Stimulated activated CD8-positive, alpha-beta memory T cell treated with anti-CD3 and anti-CD28 coated beads, Interleukin-4, amount 100 ng/mL, for 24 hours (primary cell): ENCODE data around the gene TDRD10.
A peak's percentile ranks its signal among the peaks of the same experiment; 100 is the strongest.
"Not testable (repeated sequence)": the region's sequence is repeated elsewhere in the genome, so short reads cannot be mapped to it uniquely, and the experiment has no call there.

Experiments
- DNase-seq: peaks from one replicate; pipeline ENCODE4 v3.0.0-alpha.2; 2020; ENCODE audit warnings: low read depth

TDRD10 gene

DNA sequence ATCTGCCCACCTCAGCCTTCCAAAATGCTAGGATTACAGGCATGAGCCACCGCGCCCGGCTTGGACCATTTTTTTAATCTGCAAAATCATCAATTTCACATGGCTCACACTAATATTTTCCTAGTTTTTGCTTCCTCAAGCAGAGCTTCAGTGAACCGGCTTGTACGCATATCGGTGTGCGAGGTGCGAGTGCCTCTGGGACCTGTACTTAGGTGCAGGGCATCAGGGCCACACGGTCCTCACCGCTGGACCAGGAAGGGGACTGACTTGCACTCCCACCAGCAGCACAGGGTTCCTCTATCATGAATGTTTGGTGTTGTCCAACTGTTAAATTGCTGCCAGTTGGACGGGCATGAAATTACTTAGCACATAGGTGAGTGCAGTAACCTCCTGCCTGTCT is 15.6 kb downstream of the TDRD10 start:
- DNase-seq, result no peak

GRCh38 chr1:154519591-154519991 is 17.6 kb downstream of the TDRD10 start:
- no peak for DNase-seq

DNA sequence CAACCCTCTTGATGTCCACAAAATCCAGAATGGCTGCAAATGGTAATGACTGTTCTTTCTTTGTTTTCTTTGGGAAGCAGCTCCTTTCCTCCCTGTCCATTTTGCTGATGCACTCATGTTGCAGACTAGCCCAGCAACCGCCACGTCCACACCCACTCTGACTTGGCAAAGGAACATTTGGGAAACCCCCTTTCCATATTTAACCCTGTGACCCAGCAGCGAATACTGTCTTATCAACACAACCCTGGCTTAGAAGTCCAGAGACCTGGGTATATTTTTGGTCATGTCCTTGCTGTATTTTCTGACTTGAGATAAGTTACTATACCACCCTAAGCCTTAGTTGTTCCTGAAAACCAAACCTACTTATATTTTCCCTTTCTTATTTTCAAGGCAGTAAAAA is 18.3 kb downstream of the TDRD10 start:
- DNase-seq, result no peak

GRCh38 chr1:154521695-154522094 is 19.7 kb downstream of the TDRD10 start:
- DNase-seq, result no peak

DNA sequence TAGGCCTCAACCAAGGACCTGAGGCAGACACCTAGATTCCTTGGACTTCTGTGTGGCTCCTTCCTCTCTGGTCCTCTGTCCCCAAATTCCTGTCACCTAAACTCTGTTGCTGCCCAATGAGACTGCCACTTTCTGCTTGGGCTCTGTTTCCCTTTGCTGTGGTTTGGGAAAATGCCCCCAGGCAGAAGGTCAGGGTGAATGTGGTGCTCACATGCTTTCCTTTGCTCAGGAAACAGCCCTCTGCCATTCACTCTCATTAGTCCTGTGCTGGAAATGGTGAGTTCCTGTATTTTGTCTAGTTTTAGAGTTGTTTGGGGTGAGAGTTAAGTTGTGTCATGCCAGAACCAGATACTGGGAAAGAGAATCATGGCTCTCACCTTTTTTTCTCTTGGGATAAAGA is 22.9 kb downstream of the TDRD10 start:
- DNase-seq, result no peak

- DNase-seq, result no peak
These were observed 25.2 kb downstream of the TDRD10 start for GRCh38 chr1:154527192-154527591.

GRCh38 chr1:154529308-154529707 is 27.3 kb downstream of the TDRD10 start:
- DNase-seq, result no peak

DNA sequence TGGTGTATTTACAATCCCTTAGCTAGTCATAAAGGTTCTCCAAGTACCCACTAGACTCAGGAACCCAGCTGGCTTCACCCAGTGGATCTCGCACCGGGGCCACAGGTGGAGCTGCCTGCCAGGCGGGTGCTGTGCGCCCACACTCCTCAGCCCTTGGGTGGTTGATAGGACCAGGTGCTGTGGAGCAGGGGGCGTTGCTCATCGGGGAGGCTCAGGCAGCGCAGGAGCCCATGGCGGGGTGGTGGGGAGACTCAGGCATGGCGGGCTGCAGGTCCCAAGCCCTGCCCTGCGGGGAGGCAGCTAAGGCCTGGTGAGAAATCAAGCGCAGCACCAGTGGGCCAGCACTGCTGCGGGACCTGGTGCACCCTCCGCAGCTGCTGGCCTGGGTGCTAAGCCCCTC is 29.9 kb downstream of the TDRD10 start:
- DNase-seq, result not testable (repeated sequence)

GRCh38 chr1:154533952-154534844 is 32.2 kb downstream of the TDRD10 start:
- DNase-seq, result no peak

DNA sequence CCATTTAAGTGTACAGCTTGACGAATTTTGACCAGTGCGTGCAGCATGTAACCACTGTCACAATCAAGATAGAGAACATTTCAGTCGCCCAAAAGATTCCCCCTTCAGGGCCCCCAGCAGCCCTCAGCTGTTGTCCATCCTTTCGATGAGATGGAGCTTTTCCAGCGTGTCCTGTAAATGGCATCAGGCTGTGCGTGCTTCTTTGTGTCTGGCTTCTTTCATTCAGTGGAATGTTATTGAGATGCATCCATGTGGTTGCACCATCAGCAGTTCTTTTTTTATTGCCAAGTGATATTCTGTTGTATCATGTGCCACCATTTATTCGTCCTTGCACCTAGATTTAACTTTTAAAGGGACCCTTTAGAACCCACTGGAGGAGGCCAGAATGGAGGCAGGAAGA is 34.6 kb downstream of the TDRD10 start:
- no peak for DNase-seq

GRCh38 chr1:154539486-154540483 is 37.8 kb downstream of the TDRD10 start:
- no peak for DNase-seq

GRCh38 chr1:154541231-154541630 is 39.2 kb downstream of the TDRD10 start:
- DNase-seq, result no peak

GRCh38 chr1:154546264-154547063 is 44.4 kb downstream of the TDRD10 start:
- DNase-seq, result peak; percentile 19

DNA sequence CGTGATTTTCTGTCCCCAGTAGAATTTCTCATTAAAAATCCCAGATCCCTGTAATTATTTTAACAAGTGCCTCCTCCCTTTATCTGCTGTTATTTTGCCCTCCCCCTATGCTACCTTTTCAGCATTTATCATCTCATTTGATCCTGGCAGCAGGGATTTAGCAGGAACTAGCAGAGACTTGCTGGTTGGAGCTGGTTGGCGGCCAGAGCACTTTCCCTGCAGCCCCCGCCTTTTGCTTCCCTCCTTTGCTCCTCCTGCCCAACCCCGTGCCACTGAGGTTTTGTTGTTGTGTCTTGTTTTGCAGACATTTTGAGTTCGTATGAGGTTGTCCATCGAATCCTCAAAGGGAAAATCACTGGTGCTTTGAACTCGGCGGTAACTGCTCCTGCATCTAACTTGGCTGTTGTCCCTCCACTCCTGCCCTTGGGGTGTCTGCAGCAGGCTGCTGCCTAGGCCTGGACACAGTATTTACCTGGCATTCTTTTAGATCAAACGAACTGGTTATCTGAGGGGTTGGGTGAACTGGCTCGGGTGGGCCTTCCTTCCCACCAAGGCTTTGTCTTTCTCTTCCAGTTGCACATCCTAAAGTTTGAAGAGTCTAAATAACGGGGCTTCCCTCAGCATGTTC is 45.2 kb downstream of the TDRD10 start:
- DNase-seq, result no peak

DNA sequence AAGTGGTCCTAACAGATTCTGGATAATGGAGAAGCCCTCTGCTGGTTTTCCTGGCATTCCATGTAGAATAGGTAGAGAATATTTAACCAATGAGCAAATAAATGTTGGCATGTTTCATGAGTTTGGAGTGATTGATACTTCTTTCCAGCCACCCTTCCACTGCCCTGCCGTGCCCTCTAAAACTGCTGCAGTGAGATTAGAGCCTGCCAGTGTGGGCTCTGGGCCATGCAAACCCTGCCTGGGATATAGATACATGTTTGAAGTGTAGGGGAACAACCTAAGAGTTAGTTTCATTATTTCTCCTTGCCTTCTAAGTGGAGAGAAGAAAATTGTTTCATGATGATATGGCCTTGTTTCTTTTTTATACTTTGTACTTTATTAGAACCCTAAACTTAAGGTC is 46.0 kb downstream of the TDRD10 start:
- no peak for DNase-seq

- DNase-seq, result no peak
These were observed 47.3 kb downstream of the TDRD10 start for GRCh38 chr1:154549202-154549770.

DNA sequence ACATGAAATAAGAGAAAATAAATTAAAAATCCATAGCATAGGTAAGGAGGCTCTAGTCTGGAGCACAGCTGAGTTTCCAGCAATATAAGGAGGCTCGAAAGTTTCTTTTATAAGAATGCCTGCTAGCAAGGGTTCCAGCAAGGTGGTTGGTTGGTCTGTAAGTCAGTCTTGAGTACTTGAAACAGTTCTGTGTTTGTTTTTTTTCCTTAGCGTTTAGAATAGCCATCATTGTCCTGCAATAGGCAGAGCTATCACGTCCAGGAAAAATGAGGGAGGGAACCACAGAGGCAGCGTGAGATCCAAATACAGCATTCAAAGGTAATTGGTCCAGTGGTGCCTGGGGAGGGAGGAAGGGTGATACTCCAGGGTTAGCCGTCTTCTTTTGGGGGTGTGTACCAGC is 48.1 kb downstream of the TDRD10 start:
- DNase-seq, result no peak

GRCh38 chr1:154550657-154551056 is 48.6 kb downstream of the TDRD10 start:
- no peak for DNase-seq

DNA sequence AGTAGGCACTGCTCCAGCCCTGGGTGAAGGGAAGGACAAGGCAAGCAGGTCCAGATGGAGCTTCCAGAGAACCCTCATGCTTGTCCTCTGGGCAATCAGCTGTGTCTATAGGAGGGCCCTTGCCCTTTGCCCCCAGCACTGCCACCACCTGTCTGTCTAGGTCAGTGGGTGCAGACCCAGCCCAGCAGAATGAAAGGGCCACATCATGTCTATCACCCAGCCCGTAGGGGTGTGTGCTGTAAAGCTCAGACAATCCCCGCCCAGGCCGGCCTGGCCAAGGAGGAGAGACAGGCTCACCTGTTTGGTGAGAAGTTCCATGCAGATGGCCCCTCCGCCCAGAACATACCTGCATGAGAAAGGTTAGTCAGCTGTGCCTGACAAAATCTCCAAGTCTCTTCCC is 49.5 kb downstream of the TDRD10 start:
- no peak for DNase-seq

DNA sequence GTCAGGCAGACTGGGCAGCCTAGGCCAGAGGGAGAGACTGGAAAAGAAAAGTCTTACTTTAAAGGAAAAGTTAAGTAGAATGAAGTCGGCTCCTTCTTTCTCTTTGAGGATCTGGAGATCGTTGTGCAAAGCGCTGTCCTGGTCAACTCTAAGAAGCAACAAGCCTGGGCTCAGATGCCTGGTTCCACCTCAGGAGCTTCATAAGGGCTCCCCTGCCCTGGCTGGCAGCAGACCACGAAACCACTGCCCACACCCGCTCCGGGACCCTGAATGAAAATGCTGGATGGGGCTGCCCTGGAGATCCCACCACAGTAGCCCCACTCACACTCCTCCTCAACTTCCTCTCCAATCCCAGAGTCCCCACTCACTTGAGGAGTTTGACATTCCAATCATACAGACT is 50.0 kb downstream of the TDRD10 start:
- DNase-seq, result no peak
